ENCODE measurements around the gene VLDLR.

VLDLR gene

GRCh38 chr9:2591967-2592366 lies 29.6 kb upstream of the VLDLR start:
- peaks cover 2 to 4% of the 10 kb centered on the region in 2 experiments for H3K36me3 ChIP-seq (ENCODE audit: control insufficient read depth in 1 of 2, insufficient read depth in 2 of 2, low read length in 2 of 2)
- no peaks in the 10 kb centered on the region for H3K79me1 ChIP-seq (ENCODE audit: low read length)
- no peak overlapping the region for H3K9ac ChIP-seq (ENCODE audit: low read length)
- H3K14ac ChIP-seq (ENCODE audit: low read length) = no peak overlapping the region
- H3K9me3 ChIP-seq (ENCODE audit: insufficient read depth, low read depth, low read length) = peaks cover 7% of the 10 kb centered on the region
- WGBS (ENCODE audit: extremely low coverage, insufficient coverage, insufficient read length) = no CpG with 5 or more reads among the region's 1 CpG
- DNase-seq = no peak
- no peaks in the 10 kb centered on the region for H3K79me2 ChIP-seq (ENCODE audit: control insufficient read depth, insufficient read depth, low read length, poor library complexity)
- no peak overlapping the region for H3K23ac ChIP-seq (ENCODE audit: low read length)
- H3K4me2 ChIP-seq (ENCODE audit: low read length) = no peak overlapping the region
- H2BK12ac ChIP-seq (ENCODE audit: low read length) = no peak overlapping the region
- no peak overlapping the region for H3K18ac ChIP-seq (ENCODE audit: low read length)
- no peak overlapping the region for H2AK5ac ChIP-seq (ENCODE audit: low read length)
- H3K27me3 ChIP-seq (ENCODE audit: insufficient read depth, low read length) = no peaks in the 10 kb centered on the region
- H4K12ac ChIP-seq (ENCODE audit: low read depth, low read length) = no peak overlapping the region
- H3K4ac ChIP-seq (ENCODE audit: low read depth, low read length) = no peak overlapping the region
- no peak overlapping the region for H4K8ac ChIP-seq (ENCODE audit: low read depth, low read length)
- no peak overlapping the region for H3K27ac ChIP-seq (ENCODE audit: low read depth, low read length)
- H2BK5ac ChIP-seq (ENCODE audit: low read depth, low read length, poor library complexity) = no peak overlapping the region
- H3K4me3 ChIP-seq (ENCODE audit: low read depth, low read length) = no peak overlapping the region
- H4K91ac ChIP-seq (ENCODE audit: low read depth, low read length) = no peak overlapping the region
- no peak overlapping the region for H2BK120ac ChIP-seq (ENCODE audit: insufficient read depth, low read length, poor library complexity)
- H2AFZ ChIP-seq (ENCODE audit: insufficient read depth, low read length, poor library complexity) = no peak overlapping the region
- H3K4me1 ChIP-seq (ENCODE audit: control insufficient read depth in 1 of 2, insufficient read depth in 2 of 2, low read length in 2 of 2) = no peaks in the 10 kb centered on the region

- H2AK5ac ChIP-seq (ENCODE audit: low read length) = no peak overlapping the region
- H3K18ac ChIP-seq (ENCODE audit: low read length) = no peak overlapping the region
- no peak overlapping the region for H3K9ac ChIP-seq (ENCODE audit: low read length)
- H3K4ac ChIP-seq (ENCODE audit: low read depth, low read length) = no peak overlapping the region
- peaks cover 7% of the 10 kb centered on the region for H3K9me3 ChIP-seq (ENCODE audit: insufficient read depth, low read depth, low read length)
- H3K23ac ChIP-seq (ENCODE audit: low read length) = no peak overlapping the region
- no peak overlapping the region for H4K91ac ChIP-seq (ENCODE audit: low read depth, low read length)
- no peak overlapping the region for H3K14ac ChIP-seq (ENCODE audit: low read length)
- no peak overlapping the region for H4K12ac ChIP-seq (ENCODE audit: low read depth, low read length)
- no peaks in the 10 kb centered on the region for H3K79me2 ChIP-seq (ENCODE audit: control insufficient read depth, insufficient read depth, low read length, poor library complexity)
- H3K4me1 ChIP-seq (ENCODE audit: control insufficient read depth in 1 of 2, insufficient read depth in 2 of 2, low read length in 2 of 2) = no peaks in the 10 kb centered on the region
- no peak overlapping the region for H3K27ac ChIP-seq (ENCODE audit: low read depth, low read length)
- H3K4me2 ChIP-seq (ENCODE audit: low read length) = no peak overlapping the region
- no peak overlapping the region for H2AFZ ChIP-seq (ENCODE audit: insufficient read depth, low read length, poor library complexity)
- H4K8ac ChIP-seq (ENCODE audit: low read depth, low read length) = no peak overlapping the region
- H2BK5ac ChIP-seq (ENCODE audit: low read depth, low read length, poor library complexity) = no peak overlapping the region
- H3K36me3 ChIP-seq (ENCODE audit: control insufficient read depth in 1 of 2, insufficient read depth in 2 of 2, low read length in 2 of 2) = peaks cover 2 to 4% of the 10 kb centered on the region in 2 experiments
- no peak overlapping the region for H2BK12ac ChIP-seq (ENCODE audit: low read length)
- H2BK120ac ChIP-seq (ENCODE audit: insufficient read depth, low read length, poor library complexity) = no peak overlapping the region
- H3K27me3 ChIP-seq (ENCODE audit: insufficient read depth, low read length) = no peaks in the 10 kb centered on the region
- H3K79me1 ChIP-seq (ENCODE audit: low read length) = no peaks in the 10 kb centered on the region
- DNase-seq = no peak
- no peak overlapping the region for H3K4me3 ChIP-seq (ENCODE audit: low read depth, low read length)
Measured at GRCh38 chr9:2593744-2594143, 27.8 kb upstream of the VLDLR start.

GRCh38 chr9:2595973-2596372 lies 25.6 kb upstream of the VLDLR start:
- no peak overlapping the region for H2BK12ac ChIP-seq (ENCODE audit: low read length)
- no peak overlapping the region for H2BK120ac ChIP-seq (ENCODE audit: insufficient read depth, low read length, poor library complexity)
- H3K18ac ChIP-seq (ENCODE audit: low read length) = no peak overlapping the region
- H3K4me3 ChIP-seq (ENCODE audit: low read depth, low read length) = no peak overlapping the region
- H3K27ac ChIP-seq (ENCODE audit: low read depth, low read length) = no peak overlapping the region
- H3K23ac ChIP-seq (ENCODE audit: low read length) = no peak overlapping the region
- H4K8ac ChIP-seq (ENCODE audit: low read depth, low read length) = no peak overlapping the region
- H4K12ac ChIP-seq (ENCODE audit: low read depth, low read length) = no peak overlapping the region
- H3K27me3 ChIP-seq (ENCODE audit: insufficient read depth, low read length) = no peaks in the 10 kb centered on the region
- H4K91ac ChIP-seq (ENCODE audit: low read depth, low read length) = no peak overlapping the region
- no peak overlapping the region for H3K14ac ChIP-seq (ENCODE audit: low read length)
- H3K4me2 ChIP-seq (ENCODE audit: low read length) = no peak overlapping the region
- no peak overlapping the region for H2AK5ac ChIP-seq (ENCODE audit: low read length)
- no peaks in the 10 kb centered on the region for H3K79me2 ChIP-seq (ENCODE audit: control insufficient read depth, insufficient read depth, low read length, poor library complexity)
- H2BK5ac ChIP-seq (ENCODE audit: low read depth, low read length, poor library complexity) = no peak overlapping the region
- H3K4me1 ChIP-seq (ENCODE audit: control insufficient read depth in 1 of 2, insufficient read depth in 2 of 2, low read length in 2 of 2) = no peaks in the 10 kb centered on the region
- no peak for DNase-seq
- no peak overlapping the region for H2AFZ ChIP-seq (ENCODE audit: insufficient read depth, low read length, poor library complexity)
- no peak overlapping the region for H3K4ac ChIP-seq (ENCODE audit: low read depth, low read length)
- H3K79me1 ChIP-seq (ENCODE audit: low read length) = no peaks in the 10 kb centered on the region
- H3K36me3 ChIP-seq (ENCODE audit: control insufficient read depth in 1 of 2, insufficient read depth in 2 of 2, low read length in 2 of 2) = peaks cover 2 to 4% of the 10 kb centered on the region in 2 experiments
- H3K9ac ChIP-seq (ENCODE audit: low read length) = no peak overlapping the region
- H3K9me3 ChIP-seq (ENCODE audit: insufficient read depth, low read depth, low read length) = peaks cover 7% of the 10 kb centered on the region
- WGBS (ENCODE audit: extremely low coverage, insufficient coverage, insufficient read length) = no CpG with 5 or more reads among the region's 2 CpGs

GRCh38 chr9:2597483-2597882 lies 24.1 kb upstream of the VLDLR start:
- Histone ChIP-seq H4K8ac (ENCODE audit: low read depth, low read length) (no peak overlapping the region), H3K14ac (ENCODE audit: low read length) (no peak overlapping the region), H3K79me2 (ENCODE audit: control insufficient read depth, insufficient read depth, low read length, poor library complexity) (no peaks in the 10 kb centered on the region), H3K36me3 (ENCODE audit: control insufficient read depth in 1 of 2, insufficient read depth in 2 of 2, low read length in 2 of 2) (no peaks in the 10 kb centered on the region), H3K27ac (ENCODE audit: low read depth, low read length) (no peak overlapping the region), H2BK12ac (ENCODE audit: low read length) (no peak overlapping the region), H3K79me1 (ENCODE audit: low read length) (no peaks in the 10 kb centered on the region), H3K23ac (ENCODE audit: low read length) (no peak overlapping the region), H2BK120ac (ENCODE audit: insufficient read depth, low read length, poor library complexity) (no peak overlapping the region), H3K4ac (ENCODE audit: low read depth, low read length) (no peak overlapping the region), H3K4me3 (ENCODE audit: low read depth, low read length) (no peak overlapping the region), H4K12ac (ENCODE audit: low read depth, low read length) (no peak overlapping the region), H2AK5ac (ENCODE audit: low read length) (no peak overlapping the region), H3K9ac (ENCODE audit: low read length) (no peak overlapping the region), H3K4me2 (ENCODE audit: low read length) (no peak overlapping the region), H2AFZ (ENCODE audit: insufficient read depth, low read length, poor library complexity) (no peak overlapping the region), H3K4me1 (ENCODE audit: control insufficient read depth in 1 of 2, insufficient read depth in 2 of 2, low read length in 2 of 2) (no peaks in the 10 kb centered on the region), H3K18ac (ENCODE audit: low read length) (no peak overlapping the region), H2BK5ac (ENCODE audit: low read depth, low read length, poor library complexity) (no peak overlapping the region), H3K27me3 (ENCODE audit: insufficient read depth, low read length) (no peaks in the 10 kb centered on the region), H4K91ac (ENCODE audit: low read depth, low read length) (no peak overlapping the region), H3K9me3 (ENCODE audit: insufficient read depth, low read depth, low read length) (no peaks in the 10 kb centered on the region)
- peak in 1 of 2 donors; percentile 33 for DNase-seq
- WGBS (ENCODE audit: extremely low coverage, insufficient coverage, insufficient read length) = no CpG with 5 or more reads among the region's 1 CpG

Measured in trophoblast cell (in vitro differentiated cells and primary cell).